Activated T-helper 1 cell treated with Interleukin-2 at 50 U/mL for 16 hours (primary cell): ENCODE data around the gene EDNRA.

Source experiments
- DNase-seq: peaks from one replicate; pipeline ENCODE4 v3.0.0-alpha.2; 2020; ENCODE audit warnings: low read depth

Gene EDNRA

DNA sequence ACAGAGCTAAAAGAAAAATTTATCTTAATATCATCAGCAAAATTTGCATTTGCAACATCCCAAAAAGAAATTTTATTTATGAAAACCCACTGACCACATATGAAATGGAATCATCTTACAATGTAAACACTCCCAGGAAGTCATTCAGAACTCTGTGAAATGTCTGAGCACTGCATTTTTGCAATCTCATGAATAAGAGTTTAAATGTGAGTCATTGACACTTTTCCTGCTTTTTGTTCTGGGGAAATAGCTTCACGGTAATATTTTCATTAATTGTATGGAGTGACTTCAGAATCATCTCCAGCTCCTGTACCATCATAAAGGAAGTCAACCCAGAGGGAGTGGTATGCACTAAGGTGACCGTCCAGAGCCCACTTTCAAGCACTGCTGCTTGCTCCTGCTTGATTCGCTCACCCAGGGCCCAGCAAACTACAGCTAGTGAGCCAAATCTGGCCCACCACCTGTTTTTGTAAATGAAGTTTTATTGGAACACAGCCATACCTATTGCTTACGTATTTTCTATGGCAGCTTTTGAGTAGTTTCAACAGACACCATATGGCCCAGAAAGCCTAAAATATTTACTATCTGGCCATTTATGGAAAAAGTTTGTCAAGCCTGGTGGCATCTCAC, 17.2 kb downstream of the EDNRA start:
- no peak for DNase-seq

DNA sequence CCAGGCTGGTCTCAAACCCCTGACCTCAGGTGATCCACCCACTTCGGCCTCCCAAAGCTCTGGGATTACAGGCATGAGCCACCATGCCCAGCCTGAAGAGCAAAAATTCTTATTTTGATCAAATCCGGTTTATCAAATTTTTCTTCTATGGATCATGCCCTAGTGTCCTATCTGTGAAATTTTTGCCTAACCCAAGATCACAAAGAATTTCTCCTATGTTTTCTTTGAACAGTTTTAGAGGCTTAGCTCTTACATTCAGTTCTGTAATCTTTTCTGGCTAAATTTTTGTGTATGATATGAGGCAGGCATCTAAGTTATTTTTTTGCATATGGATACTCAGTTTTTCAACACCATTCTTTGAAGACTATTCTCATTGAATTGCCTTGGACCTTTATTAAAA, 27.4 kb downstream of the EDNRA start:
- DNase-seq = no peak

DNA sequence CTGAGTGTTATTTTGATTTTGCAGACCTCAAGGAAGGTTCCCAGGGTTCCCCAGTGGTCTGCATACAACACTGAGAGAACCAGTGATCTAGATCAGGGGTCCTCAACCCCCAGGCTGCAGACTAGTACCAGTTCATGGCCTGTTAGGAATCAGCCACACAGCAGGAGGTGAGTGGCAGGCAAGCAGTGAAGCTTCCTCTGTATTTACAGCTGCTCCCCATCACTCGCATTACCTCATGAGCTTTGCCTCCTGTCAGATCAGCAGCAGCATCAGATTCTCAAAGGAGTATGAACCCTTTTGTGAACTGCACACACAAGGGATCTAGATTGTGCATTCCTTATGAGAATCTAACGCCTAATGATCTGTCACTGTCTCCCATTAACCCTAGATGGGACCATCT, 28.5 kb downstream of the EDNRA start:
- DNase-seq = no peak

DNA sequence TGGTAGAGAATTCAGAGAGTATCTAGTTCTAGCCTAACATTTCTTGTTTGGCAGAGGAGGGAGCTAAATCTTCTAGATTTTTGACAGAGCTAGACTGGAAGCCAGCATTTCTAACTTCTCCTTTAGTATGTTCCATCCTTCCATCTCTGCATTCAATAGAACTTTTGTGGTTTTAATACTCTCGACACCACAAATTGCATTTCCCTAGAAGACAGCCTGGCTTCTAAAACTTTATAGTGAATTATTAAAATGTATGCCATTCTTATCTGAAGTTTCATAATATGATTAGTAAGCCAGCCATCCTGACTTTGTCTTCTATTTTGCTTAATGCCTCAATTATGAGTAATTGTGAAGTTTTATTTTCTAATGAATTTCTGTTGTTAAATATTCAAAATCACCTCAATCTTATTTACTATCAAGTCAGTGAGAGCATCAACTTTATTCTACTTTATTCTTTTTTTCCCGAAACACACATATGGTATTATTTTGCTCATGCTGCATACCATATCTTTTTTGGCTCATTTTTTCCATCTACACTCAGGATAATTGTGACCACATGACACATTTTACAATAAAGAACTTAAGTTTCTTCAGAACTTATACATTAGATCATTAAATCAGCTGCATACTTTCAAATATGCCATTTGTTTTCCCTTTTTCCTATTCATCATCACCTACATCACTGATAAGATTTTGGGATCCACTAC, 30.2 kb downstream of the EDNRA start:
- DNase-seq = no peak

DNA sequence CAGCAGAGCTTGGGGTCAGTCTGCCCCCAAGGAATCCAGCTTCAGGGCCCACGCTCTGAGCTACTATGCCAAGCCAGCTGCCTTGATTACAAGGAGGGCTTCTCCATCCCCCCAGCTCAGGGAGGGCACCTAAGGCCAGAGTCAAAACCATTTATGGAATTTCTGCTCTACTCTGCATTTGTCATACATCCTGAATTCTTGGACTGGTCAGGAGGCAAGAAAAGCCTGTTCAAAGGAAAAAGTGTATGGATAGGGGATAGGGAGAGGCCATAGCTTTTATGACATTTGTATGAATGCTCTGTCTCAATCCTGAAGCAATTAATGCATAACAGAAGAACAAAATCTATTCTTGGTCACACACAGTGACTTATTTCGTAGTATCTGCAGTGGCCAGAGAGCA, 32.2 kb downstream of the EDNRA start:
- DNase-seq = no peak

DNA sequence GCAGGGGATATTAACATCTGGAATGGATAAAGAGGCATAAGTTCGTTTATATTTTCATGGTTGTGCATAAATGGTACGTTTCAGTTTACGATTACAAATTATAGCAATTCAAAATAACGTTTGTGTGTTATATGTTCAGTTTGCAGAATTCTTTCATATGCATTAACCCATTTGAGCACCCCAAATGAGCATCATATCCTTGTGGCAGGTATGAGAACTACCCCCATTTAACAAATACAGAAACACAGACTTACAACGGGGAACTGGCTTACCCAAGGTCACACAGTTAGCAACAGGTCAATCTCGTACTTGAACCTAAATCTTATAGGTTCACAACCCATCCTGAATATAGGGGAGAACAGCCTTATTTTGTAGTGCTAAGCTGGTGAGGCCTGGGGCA, 33.1 kb downstream of the EDNRA start:
- no peak for DNase-seq

DNA sequence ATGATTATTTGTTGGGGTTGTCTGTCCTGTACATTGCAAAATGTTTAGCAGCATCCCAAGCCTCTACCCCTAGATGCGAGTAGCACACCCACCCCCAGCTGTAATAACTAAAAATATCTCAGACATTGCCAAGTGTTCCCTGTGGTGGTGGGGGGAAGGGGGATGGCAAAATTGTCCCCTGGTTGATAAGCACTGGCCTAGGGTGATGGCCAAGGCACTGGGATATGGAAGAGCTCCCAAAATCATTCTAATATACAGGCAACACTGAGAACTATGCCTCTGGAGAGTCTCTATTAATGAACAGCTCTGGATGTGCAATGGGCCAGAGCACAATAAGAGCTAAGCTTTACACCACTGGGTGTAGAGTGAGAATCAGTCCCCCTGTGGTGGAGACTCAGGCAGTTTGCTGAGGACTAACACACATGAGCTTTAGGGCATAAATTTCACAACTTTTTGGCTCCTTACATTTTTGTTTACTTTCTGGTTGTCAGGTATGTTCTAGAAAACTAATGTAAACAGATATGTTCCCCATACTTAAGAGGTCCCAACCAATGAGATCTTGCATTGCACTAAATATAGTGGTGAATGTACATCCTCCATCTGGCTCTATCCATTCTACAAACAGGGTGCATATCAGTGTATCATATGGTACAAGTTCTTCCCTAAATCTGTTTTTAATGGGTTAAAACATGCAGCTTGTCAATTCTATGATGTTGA, 34.5 kb downstream of the EDNRA start:
- no peak for DNase-seq

DNA sequence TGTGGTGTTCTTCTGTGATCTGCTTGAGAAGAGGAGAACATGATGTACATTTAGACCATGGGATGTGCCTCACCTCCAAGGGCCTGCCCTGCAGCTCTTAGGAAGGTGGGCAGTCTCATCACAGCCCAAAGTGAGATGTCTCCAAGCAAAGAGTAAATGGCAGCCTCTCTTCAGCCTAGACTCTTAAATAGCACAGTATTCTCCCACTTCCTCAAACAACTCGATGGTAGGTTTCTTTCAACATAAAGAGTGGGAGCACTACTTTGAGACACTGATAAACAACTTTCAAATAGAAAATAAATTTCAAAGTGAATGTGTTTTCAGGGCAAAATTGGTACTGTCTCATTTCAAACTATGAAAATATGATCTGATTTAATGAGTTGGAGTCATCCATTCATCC, 35.2 kb downstream of the EDNRA start:
- DNase-seq = no peak

DNA sequence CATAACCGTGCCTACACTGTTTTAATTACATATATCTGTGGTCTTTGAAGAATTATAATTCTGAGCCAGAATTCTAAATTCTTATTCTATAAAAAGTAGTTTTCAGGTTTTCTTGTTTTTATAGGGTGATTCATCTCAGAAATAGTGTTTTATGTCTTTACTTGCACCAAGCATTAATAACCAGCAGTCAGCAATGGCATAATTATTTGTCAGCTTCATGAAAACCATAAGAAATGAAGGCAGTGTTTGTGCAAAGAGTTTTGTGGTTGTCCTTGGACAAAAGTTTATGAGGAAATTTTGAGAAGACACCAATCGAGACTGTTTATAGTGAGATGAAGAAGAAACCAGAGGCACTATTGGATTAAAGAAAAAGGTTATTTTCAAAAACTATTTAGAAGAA, 37.2 kb downstream of the EDNRA start:
- no peak for DNase-seq

DNA sequence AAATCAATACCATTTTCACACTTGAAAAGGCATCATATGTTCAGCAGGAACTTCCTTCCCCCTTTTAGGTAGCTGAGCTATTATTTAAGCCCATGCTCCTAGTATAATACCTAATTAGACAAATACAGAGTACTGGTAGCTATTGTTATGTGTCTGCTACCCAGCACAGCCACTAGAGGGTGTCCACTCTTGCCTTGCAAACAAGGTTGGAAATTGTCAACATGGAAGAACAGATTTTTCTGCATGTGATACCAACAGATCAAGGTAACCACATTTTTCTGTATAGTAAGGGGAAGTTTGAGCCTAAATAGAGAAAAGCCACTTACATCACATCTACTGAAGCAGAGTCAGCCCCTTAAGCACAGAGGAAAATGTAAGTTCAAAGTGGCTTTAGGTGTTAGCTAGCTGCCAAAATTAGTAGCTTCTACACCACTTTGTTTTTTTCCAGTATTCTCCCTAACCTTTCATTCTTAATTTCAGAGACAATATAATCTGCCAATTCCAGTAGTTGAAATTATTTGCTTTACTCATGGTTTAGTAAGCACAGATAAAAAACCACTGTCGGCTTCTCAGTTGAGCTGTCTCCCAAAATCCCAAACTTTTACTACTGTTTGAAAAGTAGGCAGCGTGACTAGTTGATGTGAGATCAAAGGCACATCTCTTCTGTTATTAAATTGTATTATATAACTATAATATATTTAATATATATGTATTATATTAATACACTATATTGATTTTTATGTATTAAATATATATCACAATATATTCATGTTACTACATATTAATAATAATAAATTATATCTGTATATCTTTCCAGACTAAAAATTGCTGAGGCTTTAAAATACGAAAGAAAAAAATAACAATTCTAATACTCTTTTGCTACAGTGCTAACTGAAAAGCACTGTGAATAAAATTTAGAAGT, 38.2 kb downstream of the EDNRA start:
- no peak for DNase-seq

DNA sequence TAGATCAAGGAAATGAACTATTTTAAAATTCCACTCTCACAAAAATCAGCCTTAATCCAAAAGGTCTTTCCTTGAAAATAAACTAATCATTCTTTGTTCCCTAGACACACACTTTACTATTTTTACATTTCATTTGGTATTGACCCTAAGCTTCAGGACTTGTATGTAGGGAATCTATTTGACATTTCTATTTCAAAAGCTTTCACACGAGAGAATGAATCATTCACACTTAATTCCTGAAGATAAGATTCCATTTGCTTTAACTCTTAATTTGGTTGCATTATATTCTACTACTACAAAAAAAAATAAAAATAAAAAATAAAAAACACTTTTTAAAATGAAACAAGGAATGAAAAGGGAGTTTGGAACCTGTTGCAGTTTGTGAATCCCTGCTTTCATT, 43.7 kb downstream of the EDNRA start:
- DNase-seq = no peak

DNA sequence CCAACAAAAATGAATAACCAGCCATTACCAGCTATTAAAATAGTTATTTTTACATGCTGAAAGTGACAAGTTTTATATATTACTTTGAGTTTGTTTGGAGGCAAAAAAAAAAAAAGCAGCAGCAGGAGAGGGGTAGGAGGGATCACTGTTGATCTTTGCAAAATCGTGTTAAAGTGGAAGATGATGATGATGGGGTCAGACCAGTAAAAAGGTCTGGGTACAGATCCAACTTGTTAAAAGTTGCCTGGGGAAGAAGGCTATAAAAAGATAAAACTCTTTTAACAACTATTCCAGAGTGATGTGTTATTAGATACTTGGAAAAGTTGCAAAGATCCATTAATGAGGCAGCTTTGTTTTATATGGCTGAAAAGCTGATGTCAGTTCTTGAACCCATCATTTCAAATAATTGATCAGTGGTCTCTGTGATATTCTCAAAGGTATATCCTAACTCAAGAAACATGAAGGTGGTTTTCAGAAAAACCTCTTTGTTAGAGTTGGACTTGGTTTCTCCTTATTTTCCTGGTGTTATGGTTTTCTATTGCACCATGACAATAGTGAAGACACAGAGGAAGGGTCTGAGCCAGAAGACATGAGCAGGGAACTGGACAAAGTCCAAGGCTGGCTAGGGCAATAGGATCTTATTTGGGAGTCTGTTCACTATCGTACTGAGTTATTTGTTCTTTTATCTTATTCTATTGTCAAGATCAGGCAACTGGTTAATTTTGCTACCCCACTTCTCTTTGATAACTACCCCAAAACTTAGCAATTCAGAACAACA, 44.8 kb downstream of the EDNRA start:
- no peak for DNase-seq

DNA sequence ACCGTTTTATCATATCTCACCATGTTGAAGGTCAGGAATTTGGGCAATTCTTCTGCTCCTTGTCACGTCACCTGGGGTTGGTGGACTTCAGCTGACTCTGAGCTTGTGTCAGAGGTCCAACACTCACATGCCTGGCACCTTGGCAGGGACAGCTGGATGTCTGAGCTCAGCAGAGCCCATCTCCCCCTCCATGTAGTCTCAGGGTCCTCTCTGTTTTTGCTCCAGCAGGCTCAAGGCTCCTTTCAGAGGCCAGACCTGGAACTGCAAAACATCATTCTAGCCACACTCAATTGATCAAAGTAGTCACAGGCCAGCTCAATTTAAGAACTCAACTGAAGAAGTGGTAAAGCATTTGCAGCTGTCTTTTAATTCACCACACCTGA, 45.4 kb downstream of the EDNRA start:
- DNase-seq = no peak

DNA sequence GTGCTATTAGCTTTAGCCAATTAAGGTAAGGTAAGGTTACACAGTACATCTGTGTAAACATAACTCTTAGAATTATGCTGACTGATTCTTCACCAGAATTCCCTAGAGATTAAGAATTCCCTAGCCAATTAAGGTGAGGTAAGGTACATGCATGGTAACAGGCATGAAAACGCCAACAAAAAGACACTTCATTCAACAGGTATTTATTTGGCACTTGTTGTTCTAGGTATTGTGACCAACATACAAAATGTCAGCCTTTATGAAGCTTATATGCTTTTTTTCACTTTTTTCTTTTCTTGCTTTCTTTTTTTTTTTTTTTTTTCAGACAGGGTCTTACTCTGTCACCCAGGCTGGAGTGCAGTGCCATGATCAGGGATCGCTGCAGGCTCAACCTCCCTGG, 47.2 kb downstream of the EDNRA start:
- no peak for DNase-seq

DNA sequence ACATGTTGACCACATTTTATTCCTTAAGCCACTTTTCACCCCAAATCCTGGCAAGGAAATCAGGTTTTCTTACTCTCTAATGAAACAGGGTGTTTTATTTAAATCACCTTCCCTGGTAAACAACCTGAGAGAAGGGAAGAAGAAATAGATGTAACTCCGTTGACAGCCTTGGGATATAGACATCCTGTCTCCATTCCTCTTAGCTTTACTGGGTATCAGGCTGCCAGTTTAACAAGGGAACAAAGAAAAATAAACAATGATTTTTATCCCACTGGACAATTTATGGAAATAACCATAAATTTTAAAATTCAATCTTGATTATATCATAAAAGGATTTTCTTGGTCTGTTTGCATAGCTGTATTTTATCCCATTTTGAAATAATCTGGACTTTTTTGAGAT, 49.2 kb downstream of the EDNRA start:
- no peak for DNase-seq

DNA sequence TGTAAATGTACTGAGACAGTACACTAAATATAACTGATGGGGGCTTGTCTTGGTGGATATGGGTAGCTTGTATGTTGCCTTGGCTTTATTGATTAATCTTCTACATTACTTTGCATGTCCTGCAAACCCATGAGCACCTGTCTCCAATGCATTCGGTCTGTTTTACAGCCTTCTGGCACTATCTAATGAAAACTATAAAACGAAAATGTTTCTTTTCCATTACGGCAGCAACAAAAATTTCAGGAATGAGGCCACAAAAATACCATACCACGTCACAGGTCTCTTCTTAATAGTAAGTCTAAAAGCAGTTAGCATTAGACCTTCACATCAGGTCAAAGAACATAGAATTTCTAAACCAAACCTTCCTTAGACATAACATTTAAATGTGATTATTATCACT, 49.8 kb downstream of the EDNRA start:
- no peak for DNase-seq

DNA sequence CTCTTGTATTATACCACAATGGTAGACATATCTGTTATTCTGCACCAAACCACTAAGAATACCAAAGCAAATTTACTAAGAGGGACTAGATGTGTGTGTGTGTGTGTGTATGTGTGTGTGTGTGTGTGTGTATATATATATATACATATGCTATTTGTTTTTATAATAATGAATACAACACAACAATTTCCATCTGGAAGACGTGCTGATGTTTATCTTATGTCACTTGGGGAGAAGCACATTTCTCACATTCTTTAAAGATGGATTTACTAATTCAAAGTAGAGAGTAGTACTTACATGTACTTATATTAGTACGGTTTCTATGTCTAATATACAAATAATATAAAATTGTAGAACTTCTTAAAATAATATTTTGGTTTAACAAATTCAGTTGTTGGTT, 52.0 kb downstream of the EDNRA start:
- no peak for DNase-seq

DNA sequence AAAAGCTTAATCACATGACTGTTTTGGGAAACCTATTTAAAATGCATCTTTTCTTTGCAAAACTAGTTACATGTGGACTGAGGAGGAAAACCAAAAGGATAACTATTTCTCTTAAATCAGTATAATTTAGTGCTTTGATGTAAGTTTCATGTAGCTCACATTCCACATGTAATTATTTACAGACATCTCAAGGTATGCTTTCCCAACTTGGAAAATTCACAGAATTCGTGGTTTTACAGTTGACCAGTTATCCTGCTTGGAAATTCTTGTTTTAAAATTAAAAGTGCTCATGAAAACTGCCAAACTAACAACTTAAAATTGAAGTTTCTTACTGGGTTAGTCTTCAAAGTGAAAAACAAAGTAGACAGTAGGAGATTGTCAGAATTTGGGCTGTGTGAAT, 52.4 kb downstream of the EDNRA start:
- no peak for DNase-seq

DNA sequence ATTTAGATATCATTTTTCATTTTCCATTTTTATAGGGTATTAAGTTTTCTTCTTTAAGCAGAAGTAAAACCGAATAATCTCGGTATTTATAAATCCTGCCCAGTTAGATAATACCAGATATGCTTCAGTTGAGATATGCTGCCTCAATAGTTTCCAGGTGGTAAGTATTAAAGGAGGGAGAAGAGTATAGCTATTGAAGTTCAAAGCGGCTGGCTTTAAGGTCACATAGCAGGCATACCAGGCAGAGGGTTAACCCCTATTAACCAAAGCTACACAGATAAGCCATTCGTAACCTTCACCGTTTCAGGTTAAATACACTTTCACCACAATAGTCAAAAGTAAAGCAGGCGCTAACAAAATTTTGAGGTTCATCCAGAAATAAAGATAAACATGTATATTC, 54.2 kb downstream of the EDNRA start:
- no peak for DNase-seq

DNA sequence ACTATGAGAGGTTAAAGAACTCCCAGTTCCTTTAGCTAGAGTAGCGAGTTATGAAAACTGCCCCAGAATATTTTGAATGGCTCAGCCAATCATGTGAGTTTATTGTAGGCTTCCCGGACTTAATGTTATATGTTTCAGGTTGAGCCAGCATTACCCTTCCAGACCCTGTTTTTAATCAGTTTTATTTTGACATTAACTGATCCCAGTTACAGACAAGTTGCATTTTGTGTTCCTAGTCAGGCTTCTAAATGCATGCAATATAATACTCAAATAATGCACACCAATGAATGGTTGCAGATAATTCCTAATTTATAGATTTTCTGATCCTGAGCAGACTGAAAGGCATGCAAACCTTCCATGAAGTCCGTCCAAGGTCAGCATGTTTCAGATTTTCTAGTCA, 57.8 kb downstream of the EDNRA start:
- no peak for DNase-seq

DNA sequence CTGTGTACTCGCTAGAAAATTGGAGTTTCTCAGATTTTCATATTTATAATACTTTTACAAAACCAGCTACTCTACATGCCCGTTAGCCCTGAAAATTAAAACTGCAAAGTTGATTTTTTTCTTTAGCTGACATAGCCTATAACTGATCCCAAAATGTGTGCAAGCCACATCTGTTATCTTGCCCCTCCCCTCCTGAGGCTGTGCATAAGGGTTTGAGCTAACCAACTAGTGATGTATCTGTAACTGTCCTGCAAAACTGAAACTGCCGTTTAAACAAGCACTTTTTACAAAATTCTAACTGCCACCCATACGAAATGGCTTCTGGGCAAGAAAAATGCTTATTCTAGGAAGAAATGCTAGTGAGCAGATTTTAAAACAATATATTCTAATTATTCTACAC, 59.1 kb downstream of the EDNRA start:
- DNase-seq = no peak
